Lower leg skin (tissue), 3 donors: Measurements from ENCODE around the gene RCAN3.

Experiments used
- POLR2A ChIP-seq, 2 donors: fragments of 450-650 bp; IDR thresholded peaks; one replicate each; pipeline ENCODE4 v1.6.1; 2016 to 2017; ENCODE audit warnings: antibody characterized with exemption in 2 of 2, mild to moderate bottlenecking in 1 of 2, moderate library complexity in 1 of 2
- TF ChIP-seq, protein P1 (sequence below), 3 donors: fragments of 450-650 bp; IDR thresholded peaks; one replicate each; pipeline ENCODE4 v1.5.1; 2016; ENCODE audit warnings: antibody characterized with exemption in 3 of 3, mild to moderate bottlenecking in 3 of 3, moderate library complexity in 2 of 3

DNA sequence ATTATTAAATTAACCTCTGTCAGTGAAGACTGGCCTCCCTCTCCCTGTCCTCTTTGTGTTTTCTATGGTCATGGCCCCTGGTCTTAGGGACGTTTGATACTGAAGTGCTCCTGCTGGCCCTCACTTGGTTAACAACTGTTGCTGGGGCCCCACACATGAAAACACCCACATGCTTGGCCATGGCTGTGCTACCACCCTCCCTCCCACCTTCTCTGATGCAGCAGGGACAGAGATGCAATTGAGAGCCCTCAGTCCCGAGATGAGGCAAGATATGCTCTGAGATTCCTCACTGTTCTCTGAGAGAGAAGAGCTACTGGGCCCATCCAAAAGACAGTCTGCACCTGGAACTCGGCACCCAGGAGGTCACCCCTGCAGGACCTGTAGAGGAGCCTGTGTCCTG lies 86.6 kb downstream of the RCAN3 start:
- TF ChIP-seq, protein P1, sequence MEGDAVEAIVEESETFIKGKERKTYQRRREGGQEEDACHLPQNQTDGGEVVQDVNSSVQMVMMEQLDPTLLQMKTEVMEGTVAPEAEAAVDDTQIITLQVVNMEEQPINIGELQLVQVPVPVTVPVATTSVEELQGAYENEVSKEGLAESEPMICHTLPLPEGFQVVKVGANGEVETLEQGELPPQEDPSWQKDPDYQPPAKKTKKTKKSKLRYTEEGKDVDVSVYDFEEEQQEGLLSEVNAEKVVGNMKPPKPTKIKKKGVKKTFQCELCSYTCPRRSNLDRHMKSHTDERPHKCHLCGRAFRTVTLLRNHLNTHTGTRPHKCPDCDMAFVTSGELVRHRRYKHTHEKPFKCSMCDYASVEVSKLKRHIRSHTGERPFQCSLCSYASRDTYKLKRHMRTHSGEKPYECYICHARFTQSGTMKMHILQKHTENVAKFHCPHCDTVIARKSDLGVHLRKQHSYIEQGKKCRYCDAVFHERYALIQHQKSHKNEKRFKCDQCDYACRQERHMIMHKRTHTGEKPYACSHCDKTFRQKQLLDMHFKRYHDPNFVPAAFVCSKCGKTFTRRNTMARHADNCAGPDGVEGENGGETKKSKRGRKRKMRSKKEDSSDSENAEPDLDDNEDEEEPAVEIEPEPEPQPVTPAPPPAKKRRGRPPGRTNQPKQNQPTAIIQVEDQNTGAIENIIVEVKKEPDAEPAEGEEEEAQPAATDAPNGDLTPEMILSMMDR (IDR thresholded peaks at IDR 0.05) = no peak
- TF ChIP-seq POLR2A (IDR thresholded peaks at IDR 0.05) = no peak
